ENCODE results near the gene SF3B6.

SF3B6 gene

DNA sequence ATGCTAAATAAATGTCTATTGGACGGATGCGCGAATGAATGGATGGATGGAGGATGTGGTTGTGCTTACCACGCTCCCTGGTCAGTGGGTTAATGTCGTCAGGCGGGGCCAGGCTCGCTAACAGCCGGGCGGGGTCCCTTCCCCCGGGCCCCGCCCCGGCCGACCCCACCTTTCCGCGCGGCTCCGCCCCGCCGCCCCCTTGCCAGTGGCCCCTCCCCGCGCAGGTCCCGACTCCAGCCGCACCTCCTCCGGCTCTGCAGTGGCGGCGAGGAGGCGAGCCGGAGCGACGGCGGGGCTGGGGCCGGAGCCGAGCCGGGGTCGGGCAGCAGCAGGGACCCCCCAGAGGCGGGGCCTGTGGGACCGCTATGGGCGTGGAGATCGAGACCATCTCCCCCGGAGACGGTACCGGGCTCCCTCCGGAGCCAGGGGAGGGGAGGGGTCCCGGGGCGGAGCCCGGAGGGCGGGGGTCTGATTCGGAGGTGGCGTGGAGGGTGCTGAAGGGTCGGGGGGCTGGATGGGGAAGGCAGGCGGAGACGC is 26.6 kb downstream of the SF3B6 start, which contains the start of gene FKBP1B:
Gene FKBP1B, plus strand, starts transcription at position 257 of the 537 bp plus-strand sequence. Its CDS starts 109 bp downstream, at position 366.
- H2AFZ ChIP-seq (ENCODE audit: low read length), result peak within 1 kb of the TSS; percentile 88

GRCh38 chr2:24048769-24049484 is 27.2 kb downstream of the SF3B6 start:
- Histone ChIP-seq H4K20me1 (ENCODE audit: insufficient read depth, low read length) (no peaks in the 10 kb centered on the region), H3K9me3 (ENCODE audit: low read length) (no peaks in the 10 kb centered on the region), H3K4me1 (ENCODE audit: insufficient read depth, low read length, severe bottlenecking) (peaks cover 32% of the 10 kb centered on the region), H3K79me2 (ENCODE audit: insufficient read depth, low read length) (peaks cover 18% of the 10 kb centered on the region), H3K27ac (ENCODE audit: low read depth, low read length, poor library complexity, severe bottlenecking) (no peak overlapping the region), H3K36me3 (ENCODE audit: insufficient read depth, low read length) (no peaks in the 10 kb centered on the region), H3K9ac (ENCODE audit: low read length) (peak overlapping the region; percentile 61), H2AFZ (ENCODE audit: low read length) (peak overlapping the region; percentile 88), H3K27me3 (ENCODE audit: insufficient read depth, low read length) (no peaks in the 10 kb centered on the region), H3F3A (ENCODE audit: insufficient read depth, low read length) (no peaks in the 10 kb centered on the region), H3K4me3 (ENCODE audit: low read depth, low read length, poor library complexity, severe bottlenecking) (peak overlapping the region; percentile 72), H3K4me2 (ENCODE audit: low read length) (peak overlapping the region; percentile 97), H3K9me2 (ENCODE audit: low read depth, low read length) (no peaks in the 10 kb centered on the region)
- no peak for TF ChIP-seq CTCF (IDR thresholded peaks at IDR 0.05; ENCODE audit: low read length)
- TF ChIP-seq EZH2 (IDR thresholded peaks at IDR 0.05; ENCODE audit: borderline replicate concordance, low read length), result no peak

More for the DNA sequence above, 26.6 kb downstream of the SF3B6 start, which contains the start of gene FKBP1B:
- Histone ChIP-seq H4K20me1 (ENCODE audit: insufficient read depth, low read length) (no peaks in the 10 kb centered on the region), H3K27ac (ENCODE audit: low read depth, low read length, poor library complexity, severe bottlenecking) (no peak within 1 kb of the TSS), H3K4me2 (ENCODE audit: low read length) (peak within 1 kb of the TSS; percentile 97), H3K9me3 (ENCODE audit: low read length) (no peaks in the 10 kb centered on the region), H3F3A (ENCODE audit: insufficient read depth, low read length) (no peaks in the 10 kb centered on the region), H3K9ac (ENCODE audit: low read length) (peak within 1 kb of the TSS; percentile 61), H3K36me3 (ENCODE audit: insufficient read depth, low read length) (no peaks in the 10 kb centered on the region), H3K4me1 (ENCODE audit: insufficient read depth, low read length, severe bottlenecking) (peaks cover 32% of the 10 kb centered on the region), H3K4me3 (ENCODE audit: low read depth, low read length, poor library complexity, severe bottlenecking) (peak within 1 kb of the TSS; percentile 72), H3K79me2 (ENCODE audit: insufficient read depth, low read length) (peaks cover 17% of the 10 kb centered on the region), H3K27me3 (ENCODE audit: insufficient read depth, low read length) (no peaks in the 10 kb centered on the region), H3K9me2 (ENCODE audit: low read depth, low read length) (no peaks in the 10 kb centered on the region)
- TF ChIP-seq CTCF (IDR thresholded peaks at IDR 0.05; ENCODE audit: low read length) (no peak), EZH2 (IDR thresholded peaks at IDR 0.05; ENCODE audit: borderline replicate concordance, low read length) (no peak)

- no peaks in the 10 kb centered on the region for H4K20me1 ChIP-seq (ENCODE audit: insufficient read depth, low read length)
- no peaks in the 10 kb centered on the region for H3K9me3 ChIP-seq (ENCODE audit: low read length)
- H3K36me3 ChIP-seq (ENCODE audit: insufficient read depth, low read length), result peaks cover 4% of the 10 kb centered on the region; the same call in 1 of the 2 replicates
- peak overlapping the region; percentile 62 for H3K9ac ChIP-seq (ENCODE audit: low read length)
- peaks cover 18% of the 10 kb centered on the region for H3K79me2 ChIP-seq (ENCODE audit: insufficient read depth, low read length)
- peak overlapping the region; percentile 91 for H2AFZ ChIP-seq (ENCODE audit: low read length)
- no peak for TF ChIP-seq EZH2 (IDR thresholded peaks at IDR 0.05; ENCODE audit: borderline replicate concordance, low read length)
- no peak for TF ChIP-seq CTCF (IDR thresholded peaks at IDR 0.05; ENCODE audit: low read length)
- peak overlapping the region; percentile 71 for H3K4me2 ChIP-seq (ENCODE audit: low read length)
- no peaks in the 10 kb centered on the region for H3K27me3 ChIP-seq (ENCODE audit: insufficient read depth, low read length)
- H3K4me1 ChIP-seq (ENCODE audit: insufficient read depth, low read length, severe bottlenecking), result peaks cover 32% of the 10 kb centered on the region
- no peaks in the 10 kb centered on the region for H3F3A ChIP-seq (ENCODE audit: insufficient read depth, low read length)
- H3K9me2 ChIP-seq (ENCODE audit: low read depth, low read length), result no peaks in the 10 kb centered on the region
- H3K4me3 ChIP-seq (ENCODE audit: low read depth, low read length, poor library complexity, severe bottlenecking), result peak overlapping the region; percentile 92
- H3K27ac ChIP-seq (ENCODE audit: low read depth, low read length, poor library complexity, severe bottlenecking), result no peak overlapping the region
Measured at GRCh38 chr2:24047703-24048033, 28.5 kb downstream of the SF3B6 start.

All from OCI-LY1 (cell line).